PC-9 (cell line): ENCODE data around the gene CCDC158.

Experiments
- CTCF ChIP-seq: fragments of 200-600 bp; sonication (generic); conservative IDR thresholded peaks from 2 replicates; pipeline ENCODE4 v1.6.1; 2017; ENCODE audit warnings: mixed run types, antibody characterized with exemption, mild to moderate bottlenecking, moderate library complexity
- EZH2 ChIP-seq: fragments of 200-600 bp; sonication (generic); IDR thresholded peaks from 2 replicates; pipeline ENCODE4 v1.8.0; 2017; ENCODE audit warnings: antibody characterized with exemption, low read depth

- TF ChIP-seq CTCF = no peak
- TF ChIP-seq EZH2 = no peak
These were observed 14.1 kb upstream of the CCDC158 start, which contains the start of gene SHROOM3 for GRCh38 chr4:76434901-76435527.
